Measurements from ENCODE around the gene CPEB3.
"Not testable (repeated sequence)": the region's sequence is repeated elsewhere in the genome, so short reads cannot be mapped to it uniquely, and the experiment has no call there.

CPEB3 gene

DNA sequence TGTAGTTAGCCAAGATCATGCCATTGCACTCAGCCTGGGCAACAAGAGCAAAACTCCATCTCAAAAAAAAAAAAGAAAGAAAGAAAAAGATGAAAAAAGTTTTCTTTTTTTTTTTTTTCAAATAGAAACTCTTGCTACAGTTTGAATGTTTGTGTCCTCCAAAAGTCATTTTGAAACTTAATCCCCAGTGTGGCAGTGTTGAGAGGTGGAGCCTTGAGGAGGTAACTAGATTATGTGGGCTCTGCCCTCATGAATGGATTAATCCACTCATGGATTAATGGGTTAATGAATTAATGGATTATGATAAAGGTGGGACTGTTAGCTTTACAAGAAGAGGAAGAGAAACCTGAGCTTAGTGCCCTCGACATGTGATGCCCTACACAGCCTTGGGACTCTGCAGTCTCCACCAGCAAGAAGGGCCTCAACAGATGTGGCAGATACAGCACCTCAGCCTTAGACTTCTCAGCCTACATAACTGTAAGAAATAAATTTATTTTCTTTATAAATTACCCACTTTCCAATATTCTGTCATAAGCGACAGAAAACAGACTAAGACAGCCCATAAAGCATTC lies 25.1 kb downstream of the CPEB3 start:
- DNase-seq: no peak

DNA sequence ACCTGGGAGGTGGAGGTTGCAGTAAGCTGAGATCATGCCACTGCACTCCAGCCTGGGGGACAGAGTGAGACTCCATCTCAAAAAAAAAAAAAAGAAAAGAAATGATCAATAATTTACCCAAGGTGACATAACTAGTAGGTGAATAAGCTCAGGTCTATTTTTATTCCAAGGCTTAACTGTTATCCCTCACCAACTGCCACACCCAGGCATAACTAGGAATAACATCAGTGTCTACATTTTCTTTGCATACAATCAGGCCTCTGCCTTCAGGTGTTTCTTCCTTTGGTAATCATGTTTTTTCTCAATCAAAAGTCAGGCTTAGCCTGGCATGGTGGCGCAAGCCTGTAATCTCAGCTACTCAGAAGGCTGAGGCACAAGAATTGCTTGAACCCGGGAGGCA lies 26.6 kb downstream of the CPEB3 start:
- DNase-seq: no peak

DNA sequence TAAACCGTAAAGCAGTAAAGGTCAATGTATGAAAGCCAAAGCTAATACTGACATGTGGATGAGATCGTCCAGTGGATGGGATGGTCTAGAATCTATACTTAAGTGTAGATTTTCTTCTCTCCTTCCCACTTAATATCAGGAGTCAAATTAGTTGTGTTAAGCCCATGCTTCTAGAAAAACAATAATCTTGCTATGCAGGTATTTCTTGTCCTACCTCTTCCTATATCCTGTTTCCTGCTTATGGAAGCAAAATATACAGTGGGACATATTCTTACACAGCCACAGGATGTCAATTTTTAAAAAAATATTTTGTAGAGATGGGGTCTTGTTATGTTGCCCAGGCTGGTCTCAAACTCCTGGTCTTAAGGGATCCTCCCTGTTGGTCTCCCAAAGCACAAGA lies 27.5 kb downstream of the CPEB3 start:
- no peak for DNase-seq

DNA sequence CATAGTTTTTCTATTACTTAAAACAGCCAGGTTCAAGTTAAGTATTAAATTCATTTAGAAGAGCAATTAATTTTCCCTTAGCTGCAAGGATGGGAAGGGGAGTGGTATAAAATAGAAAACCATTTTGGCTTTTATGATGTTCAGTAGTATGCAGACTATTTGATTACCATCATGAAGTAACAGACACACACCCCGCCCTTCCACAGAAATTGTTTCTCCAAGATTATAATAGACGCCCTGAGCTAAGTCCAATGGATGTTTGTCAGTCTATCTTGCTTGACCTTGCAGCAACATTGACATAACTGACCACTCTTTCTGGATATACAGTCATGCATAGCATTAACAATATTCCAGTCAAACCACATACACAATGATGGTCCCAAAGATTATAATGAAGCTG lies 42.3 kb downstream of the CPEB3 start:
- no peak for DNase-seq

DNA sequence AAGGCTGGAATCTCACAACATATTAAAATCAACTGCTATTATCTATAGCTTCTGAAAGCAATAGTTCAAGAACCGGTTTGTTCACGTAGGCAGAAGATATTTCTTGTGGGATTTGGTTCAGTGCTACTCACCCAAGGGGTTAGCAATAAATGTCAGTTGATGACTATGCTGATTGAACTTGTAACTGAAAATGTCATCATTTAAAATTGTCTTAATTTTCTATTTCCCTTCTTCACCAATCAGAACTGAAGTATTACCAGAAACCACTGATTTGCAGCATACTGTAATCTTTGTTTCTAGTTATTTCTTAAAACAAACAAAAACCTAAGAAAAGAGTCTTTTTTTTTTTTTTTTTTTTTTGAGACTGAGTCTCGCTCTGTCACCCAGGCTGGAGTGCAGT lies 46.1 kb downstream of the CPEB3 start:
- no peak for DNase-seq

DNA sequence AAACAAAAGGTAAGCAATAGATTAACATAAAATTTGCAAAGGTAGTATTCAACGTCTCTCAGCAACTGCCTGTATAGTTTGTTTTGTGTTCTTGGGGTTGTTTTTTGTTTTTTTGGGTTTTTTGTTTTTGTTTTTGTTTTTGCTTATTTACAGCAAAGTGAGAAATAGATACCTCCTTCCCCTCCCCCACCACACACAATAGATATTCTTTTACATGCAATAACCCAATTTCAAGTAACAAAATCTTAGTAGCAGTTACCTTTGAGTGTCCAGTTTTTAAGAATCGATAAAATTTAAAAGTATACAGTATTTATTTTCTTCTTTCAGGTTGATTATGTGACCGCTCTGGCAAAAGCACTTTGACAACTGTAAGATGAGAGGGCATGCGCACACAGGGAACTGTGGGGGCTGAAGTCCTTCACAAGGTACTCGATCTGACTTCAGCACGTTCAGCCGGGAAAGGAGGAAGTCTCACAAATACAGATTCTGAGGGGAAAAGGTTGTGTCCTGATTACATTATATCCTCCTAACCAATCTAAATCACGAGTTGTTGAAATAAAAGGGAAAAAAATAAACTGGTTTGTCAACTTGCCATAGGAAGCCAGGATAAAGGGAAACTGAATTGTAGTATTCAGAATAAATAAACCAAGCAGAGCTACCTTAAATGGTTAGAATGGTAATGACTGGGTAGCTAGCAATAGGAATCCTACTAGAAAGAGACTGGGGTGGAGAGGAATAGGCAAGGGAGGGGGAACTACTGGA lies 47.8 kb downstream of the CPEB3 start:
- peak; percentile 74 for DNase-seq

DNA sequence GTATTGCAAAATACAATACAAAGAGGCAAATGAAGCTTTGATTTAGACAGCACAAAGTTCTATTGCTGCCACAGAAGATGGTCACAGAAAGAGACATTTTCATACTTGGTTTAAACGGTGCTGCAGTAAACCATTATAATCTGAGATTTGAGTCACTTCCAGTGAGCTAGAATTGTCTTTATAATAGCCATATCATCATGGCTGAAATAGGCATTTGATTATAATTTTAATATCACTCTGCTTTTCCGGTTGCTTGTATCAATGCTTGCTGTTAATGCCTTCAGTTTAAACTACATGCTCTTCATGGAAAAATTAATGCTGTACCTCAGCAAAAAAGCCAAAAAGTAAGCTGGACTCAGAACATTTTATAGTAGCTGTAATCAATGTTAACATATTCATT lies 48.5 kb downstream of the CPEB3 start:
- DNase-seq: no peak

DNA sequence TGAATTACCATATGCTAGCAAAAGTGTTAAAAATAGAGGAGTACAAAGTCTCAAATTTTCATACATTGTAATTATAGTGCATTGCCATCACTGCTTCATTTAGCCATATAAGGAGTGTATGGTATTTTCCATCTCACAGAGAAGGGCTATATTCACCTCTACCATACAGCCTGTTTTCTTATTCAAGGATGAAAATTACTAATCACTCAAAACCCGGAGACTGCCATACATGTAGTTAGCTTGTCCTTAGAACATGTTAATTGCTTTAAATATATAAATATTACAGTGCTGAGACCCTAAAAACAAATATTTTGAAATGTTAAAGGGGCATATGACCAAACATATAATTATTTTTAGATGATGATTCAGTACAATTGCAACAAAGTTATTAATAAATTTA lies 49.4 kb downstream of the CPEB3 start:
- DNase-seq: no peak

DNA sequence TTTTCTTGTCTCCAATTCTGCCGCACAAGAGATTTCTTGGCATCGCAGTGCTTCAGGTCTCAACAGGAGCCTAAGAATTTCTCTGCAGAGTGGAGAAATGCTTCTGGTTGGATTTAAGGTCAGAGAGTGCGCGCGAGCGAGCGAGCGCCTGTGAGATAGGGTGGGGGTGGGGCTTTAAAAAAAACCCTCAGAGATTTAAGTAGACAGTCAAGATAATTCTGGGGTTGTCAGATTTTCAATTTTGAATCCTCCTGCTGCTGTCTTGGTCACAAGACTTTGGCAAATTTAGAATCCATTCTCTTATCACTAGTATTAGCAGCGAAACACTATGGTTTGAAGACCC lies 49.7 kb downstream of the CPEB3 start:
- DNase-seq: no peak

DNA sequence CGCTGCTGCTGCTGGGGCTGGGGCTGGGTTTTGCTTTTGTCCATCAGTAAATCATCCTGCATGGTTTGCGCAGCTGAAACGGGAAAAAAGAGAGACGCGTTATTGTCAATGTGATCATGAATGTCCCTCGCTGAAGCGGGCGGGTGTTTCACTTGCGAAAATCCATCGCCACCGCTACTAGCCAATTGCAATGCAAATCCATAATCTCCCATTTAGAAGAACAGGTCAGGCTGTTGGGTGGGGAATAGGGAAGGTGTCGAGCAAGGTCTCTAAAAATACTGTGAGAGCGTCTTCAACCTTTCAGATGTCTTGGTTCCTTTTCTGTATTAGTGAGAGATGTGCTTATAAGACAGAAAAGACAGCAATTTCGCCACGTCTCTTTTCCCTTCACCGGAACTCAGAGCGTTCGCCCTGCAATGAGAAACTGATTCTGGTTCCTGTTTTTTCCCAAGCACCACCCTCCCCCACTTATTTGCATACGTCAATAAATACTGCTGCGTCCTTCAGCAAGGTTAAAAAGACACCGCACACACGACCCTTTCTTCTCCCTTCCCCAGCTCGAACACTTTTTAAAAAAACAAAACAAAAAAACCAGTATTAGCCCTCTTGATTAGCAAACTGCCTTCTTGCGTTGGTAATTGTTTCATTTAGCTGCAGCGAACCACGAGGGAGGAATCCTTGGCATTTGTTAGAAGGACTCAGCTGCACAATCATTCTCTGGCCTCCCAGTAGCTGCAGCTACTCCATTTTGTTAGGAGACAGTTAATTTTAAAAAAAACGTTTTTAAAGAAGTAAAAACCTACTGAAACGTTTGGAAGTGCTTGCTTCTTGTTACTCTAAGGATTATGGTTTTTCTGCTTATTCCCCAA lies 50.4 kb downstream of the CPEB3 start:
- DNase-seq: peak; percentile 65

DNA sequence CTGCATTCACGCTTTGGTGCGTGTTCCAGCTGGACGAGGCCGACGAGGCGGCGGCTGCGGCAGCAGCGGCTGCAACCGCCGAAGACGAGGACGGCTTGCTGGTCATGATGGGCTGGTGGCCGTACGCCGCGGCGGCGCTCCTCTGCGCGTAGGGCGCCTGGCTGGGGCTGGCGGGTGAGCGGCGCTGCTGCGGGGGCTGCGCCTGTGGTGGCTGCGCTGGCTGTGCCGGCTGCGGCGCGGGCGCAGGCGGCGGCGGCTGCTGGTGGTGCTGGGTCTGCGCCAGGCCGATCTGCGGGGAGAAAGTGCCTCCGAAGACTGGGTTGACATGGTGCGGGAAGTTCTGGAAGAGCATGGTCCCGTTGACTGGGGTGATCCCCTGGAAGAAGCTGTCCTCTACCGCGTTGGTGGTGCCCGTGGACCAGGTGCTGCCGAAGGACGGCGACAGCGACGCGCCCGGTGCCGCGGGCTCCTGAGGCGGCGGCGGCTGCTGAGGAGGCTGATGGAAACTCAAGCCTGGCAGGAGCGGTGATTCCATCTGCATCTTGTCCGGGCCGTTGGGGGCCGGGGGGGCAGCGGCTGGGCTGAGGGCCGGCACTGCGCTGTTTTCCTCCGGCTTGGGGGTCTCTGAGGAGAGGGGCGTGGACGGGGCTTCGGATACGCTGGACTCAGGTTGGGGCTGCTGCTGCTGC lies 51.1 kb downstream of the CPEB3 start:
- DNase-seq: peak; percentile 78

DNA sequence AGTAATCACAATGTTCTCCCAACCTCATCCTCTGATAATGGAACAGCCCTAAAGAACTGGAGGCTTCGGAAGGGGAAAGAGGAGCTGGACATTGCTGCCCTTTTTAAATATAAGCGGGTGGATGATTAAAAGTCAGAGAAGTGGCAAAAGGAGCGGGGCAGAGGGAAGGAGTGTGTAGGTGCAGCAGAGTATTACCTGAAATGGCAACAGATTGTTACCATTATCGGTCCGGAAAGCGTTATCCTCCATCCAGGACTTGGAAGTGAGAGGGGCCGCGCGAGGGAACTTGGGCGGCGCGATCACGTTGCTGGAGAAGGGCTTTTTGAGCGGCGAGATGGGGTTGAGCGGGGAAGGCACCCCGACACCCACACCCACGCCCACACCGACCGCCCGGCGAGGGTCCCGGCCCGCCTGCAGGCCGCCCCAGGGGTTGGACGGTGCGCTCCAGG lies 51.7 kb downstream of the CPEB3 start:
- no peak for DNase-seq

DNA sequence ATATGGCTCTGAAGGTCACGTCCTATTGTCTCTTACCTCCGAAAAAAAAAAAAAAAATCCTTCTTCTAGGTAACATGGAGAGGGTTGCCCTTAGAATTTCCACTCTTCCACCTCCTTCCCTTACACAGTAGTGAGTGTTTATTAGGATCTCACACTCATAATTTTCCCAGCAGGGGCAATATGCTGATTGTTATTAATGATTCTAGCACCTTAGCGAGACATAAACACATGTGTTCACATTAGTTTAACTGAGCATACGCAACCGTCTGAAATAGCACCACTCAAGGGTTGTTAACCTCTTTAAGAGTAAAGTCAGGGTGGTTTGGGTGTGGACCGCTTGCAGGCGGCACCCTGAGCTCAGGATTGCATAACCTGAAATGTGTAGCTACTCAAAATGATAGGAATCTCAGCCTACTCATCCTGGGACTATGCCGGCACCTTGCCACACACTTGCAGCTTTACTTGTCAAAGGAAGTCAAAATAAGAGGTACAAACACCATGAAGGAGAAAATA lies 52.2 kb downstream of the CPEB3 start:
- DNase-seq: no peak

DNA sequence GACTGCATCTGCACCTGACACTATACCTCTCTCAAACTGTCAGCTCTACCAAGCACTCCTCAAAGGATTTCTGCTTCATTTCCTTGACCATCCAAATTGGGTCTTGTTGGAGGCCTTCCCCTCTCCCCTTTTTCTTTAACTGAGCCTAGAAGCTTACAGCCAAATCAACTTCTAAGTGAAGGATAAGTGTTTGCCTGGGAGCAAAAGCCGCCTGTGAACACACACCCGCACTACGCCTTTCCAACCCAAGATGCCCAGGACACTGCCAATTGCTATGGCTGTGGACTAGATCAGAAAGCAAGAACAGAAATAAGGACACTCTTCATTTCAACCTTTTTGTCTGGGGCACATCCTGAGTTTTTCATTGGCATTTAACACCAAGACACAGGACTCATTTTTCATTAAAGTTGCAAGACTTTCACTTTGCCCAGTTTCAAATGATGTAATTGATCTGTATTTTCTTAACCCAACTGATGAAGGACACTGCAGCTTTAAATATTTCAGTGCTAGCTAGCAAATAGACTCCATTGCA lies 52.8 kb downstream of the CPEB3 start:
- no peak for DNase-seq

DNA sequence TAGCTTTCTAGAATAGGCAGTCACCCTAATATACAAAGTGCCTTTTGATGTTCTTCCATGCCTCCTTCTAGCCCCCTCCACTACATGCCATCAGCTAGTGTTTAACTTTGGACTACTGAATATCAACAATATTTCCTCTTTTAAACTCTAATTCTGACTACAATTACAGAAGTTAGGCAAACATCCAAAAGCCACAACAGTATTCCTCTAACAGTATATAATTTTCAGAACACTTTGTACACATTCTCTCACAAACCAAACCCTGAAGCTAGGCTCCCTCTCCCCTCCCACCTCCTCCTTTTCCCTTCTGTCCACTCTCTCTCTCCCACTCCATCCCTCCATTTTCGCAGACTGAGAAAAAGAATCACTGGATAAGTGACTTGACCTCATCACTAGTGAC lies 59.7 kb downstream of the CPEB3 start:
- no peak for DNase-seq

DNA sequence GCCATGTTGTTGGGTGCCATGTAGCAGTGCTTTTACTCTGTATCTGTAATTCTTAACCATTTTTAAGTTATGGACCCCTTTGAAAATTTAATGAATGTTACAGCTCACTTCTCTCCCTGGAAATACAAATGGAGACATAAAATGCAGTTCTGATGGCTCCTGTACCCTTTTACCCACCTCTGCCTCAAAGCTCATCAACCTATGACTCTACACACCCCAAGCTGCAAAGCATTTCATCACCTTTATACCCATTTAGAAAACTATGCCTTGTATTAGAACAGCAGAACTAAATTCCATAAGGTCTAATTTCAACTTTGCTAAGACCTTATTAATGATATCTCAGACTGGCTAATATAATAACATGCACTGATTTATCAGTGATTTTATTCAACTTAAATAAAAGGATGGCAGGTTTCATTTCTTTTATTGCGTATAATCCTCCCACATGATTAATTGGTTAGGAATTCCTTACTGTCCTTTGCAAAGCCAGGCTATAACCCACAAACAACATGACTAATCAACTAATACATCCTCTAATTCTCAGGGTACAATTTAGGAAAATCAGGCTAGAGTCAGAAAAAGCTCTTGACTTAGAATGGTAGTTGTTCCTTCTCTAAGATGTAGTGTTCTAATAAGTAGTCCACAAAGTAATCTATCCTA lies 68.1 kb downstream of the CPEB3 start:
- DNase-seq: no peak

DNA sequence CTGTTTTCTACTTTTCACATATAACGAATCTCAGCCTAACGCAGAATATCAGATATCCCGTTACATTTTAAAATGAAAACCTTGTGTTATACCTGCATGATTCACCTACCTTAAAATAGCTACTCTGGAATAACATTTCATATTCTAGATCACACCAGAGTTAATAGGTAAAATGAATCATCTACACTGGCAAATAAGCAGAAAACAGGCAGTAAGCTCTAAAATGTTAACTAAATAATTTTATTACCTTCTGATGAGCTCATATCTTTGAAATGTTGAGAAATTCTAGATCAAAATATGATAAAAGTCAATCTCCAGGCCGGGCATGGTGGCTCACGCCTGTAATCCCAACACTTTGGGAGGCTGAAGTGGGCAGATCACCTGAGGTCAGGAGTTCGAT lies 71.3 kb downstream of the CPEB3 start:
- no peak for DNase-seq

DNA sequence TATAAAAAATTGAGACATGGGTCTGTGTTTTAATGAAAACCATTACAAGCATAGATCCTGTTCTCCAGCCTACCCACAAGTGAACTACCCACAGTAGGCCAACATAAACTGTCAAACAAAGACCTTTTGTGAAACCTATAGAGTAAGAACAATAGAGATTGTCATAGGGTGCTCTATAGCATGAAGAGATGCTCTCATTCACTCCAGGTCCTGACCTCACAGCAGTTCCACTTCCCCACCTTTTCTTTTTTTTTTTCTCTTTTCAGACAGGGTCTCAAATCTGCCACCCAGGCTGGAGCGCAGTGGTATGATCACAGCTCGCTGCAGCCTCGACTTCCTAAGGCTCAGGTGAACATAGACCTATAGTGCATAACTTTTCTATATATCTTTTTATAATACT lies 72.3 kb downstream of the CPEB3 start:
- DNase-seq: no peak

DNA sequence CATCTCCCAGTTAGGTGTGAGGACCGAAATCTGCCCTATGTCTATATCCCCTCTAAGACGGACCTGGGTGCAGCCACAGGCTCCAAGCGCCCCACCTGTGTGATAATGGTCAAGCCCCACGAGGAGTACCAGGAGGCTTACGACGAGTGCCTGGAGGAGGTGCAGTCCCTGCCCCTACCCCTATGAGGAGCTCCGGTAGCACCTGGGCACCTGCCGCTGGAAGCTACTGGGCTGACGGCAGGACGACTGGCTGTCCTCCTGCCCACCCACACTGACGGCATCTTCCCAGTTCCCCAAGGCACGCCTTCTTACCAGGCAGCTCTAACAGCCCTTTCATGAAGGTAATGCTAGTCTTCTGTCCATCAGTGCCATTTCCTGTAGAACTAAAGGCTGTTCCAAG lies 74.3 kb downstream of the CPEB3 start:
- DNase-seq: not testable (repeated sequence)

DNA sequence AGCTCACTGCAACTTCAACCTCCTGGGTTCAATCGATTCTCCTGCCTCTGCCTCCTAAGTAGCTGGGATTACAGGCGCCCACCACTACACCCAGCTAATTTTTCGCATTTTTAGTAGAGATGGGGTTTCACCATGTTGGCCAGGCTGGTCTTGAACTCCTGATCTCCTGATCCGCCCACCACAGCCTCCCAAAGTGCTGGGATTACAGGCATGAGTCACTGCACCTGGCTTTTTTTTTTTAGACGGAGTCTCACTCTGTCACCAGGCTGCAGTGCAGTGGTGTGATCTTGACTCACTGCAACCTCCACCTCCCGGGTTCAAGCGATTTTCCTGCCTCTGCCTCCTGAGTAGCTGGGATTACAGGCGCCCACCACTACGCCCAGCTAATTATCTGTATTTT lies 75.7 kb downstream of the CPEB3 start:
- not testable (repeated sequence) for DNase-seq

DNA sequence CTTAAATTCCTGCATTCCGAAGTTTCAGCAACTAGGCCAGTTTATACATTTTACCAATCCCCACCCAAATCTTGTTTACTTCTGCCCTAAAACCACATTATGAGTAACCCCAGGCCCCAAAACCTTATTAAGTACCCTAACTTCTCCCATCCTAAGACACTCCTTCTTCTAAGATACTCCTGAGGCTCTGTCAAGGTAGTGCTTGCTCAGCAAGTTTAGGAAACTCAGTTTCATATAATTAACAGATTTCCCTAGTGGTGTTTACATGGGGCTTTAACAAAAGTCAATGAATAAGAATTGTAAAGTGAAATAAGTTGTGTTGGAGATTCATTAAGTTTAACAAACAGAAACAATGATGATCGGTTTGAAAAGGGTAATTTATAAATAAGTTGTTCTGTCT lies 77.8 kb downstream of the CPEB3 start:
- no peak for DNase-seq

DNA sequence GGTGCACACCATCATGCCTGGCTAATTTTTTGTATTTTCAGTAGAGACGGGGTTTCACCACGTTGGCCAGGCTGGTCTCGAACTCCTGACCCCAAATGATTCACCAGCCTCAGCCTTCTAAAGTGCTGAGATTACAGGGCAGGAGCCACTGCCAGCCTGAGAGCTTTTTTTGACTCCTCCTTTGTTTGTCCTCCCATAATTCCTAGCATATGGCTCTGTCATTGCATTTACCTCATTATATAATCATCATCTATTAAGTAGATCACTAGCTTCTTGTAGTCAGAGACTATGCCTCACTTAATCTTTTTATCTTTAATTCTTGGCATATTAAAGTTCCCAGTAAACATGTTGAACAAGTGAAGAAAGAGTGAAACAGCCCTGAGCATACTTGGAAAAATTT lies 82.1 kb downstream of the CPEB3 start:
- no peak for DNase-seq

Measured in activated effector memory CD4-positive, alpha-beta T cell treated with anti-CD3 and anti-CD28 coated beads, Interleukin-2, amount 50 U/mL, for 16 hours (primary cell).